ENCODE data around the gene RFTN1.

The RFTN1 gene

GRCh38 chr3:16439848-16440708 lies 73.4 kb downstream of the RFTN1 start:
- no peak for DNase-seq (ENCODE audit: low read depth in 3 of 3, low spot score in 1 of 3)

- DNase-seq (ENCODE audit: low read depth in 3 of 3, low spot score in 1 of 3), result no peak
Observed at GRCh38 chr3:16439163-16439847, 74.2 kb downstream of the RFTN1 start.

GRCh38 chr3:16437640-16438039 lies 75.9 kb downstream of the RFTN1 start:
- DNase-seq (ENCODE audit: low read depth in 3 of 3, low spot score in 1 of 3), result no peak

GRCh38 chr3:16433701-16434151 lies 79.8 kb downstream of the RFTN1 start:
- no peak for DNase-seq (ENCODE audit: low read depth in 3 of 3, low spot score in 1 of 3)

GRCh38 chr3:16432714-16433113 lies 80.8 kb downstream of the RFTN1 start:
- DNase-seq (ENCODE audit: low read depth in 3 of 3, low spot score in 1 of 3), result no peak

- no peak for DNase-seq (ENCODE audit: low read depth in 3 of 3, low spot score in 1 of 3)
Observed at GRCh38 chr3:16430717-16431630, 82.5 kb downstream of the RFTN1 start.

GRCh38 chr3:16429086-16429485 lies 84.4 kb downstream of the RFTN1 start:
- no peak for DNase-seq (ENCODE audit: low read depth in 3 of 3, low spot score in 1 of 3)

GRCh38 chr3:16428612-16429011 lies 84.9 kb downstream of the RFTN1 start:
- DNase-seq (ENCODE audit: low read depth in 3 of 3, low spot score in 1 of 3), result no peak

- no peak for DNase-seq (ENCODE audit: low read depth in 3 of 3, low spot score in 1 of 3)
Observed at GRCh38 chr3:16427103-16427965, 86.2 kb downstream of the RFTN1 start.

GRCh38 chr3:16426665-16427064 lies 86.8 kb downstream of the RFTN1 start:
- no peak for DNase-seq (ENCODE audit: low read depth in 3 of 3, low spot score in 1 of 3)

- DNase-seq (ENCODE audit: low read depth in 3 of 3, low spot score in 1 of 3), result no peak
Observed at GRCh38 chr3:16426029-16426400, 87.5 kb downstream of the RFTN1 start.

GRCh38 chr3:16425398-16426028 lies 88.0 kb downstream of the RFTN1 start:
- DNase-seq (ENCODE audit: low read depth in 3 of 3, low spot score in 1 of 3), result no peak

GRCh38 chr3:16423947-16424673 lies 89.4 kb downstream of the RFTN1 start:
- no peak for DNase-seq (ENCODE audit: low read depth in 3 of 3, low spot score in 1 of 3)

GRCh38 chr3:16423298-16423697 lies 90.2 kb downstream of the RFTN1 start:
- no peak for DNase-seq (ENCODE audit: low read depth in 3 of 3, low spot score in 1 of 3)

GRCh38 chr3:16419640-16420241 lies 93.8 kb downstream of the RFTN1 start:
- no peak for DNase-seq (ENCODE audit: low read depth in 3 of 3, low spot score in 1 of 3)

GRCh38 chr3:16417945-16418739 lies 95.4 kb downstream of the RFTN1 start:
- DNase-seq (ENCODE audit: low read depth in 3 of 3, low spot score in 1 of 3), result no peak

GRCh38 chr3:16415911-16416476 lies 97.5 kb downstream of the RFTN1 start:
- DNase-seq (ENCODE audit: low read depth in 3 of 3, low spot score in 1 of 3), result no peak

GRCh38 chr3:16413321-16413720 lies 100.2 kb downstream of the RFTN1 start:
- DNase-seq (ENCODE audit: low read depth in 3 of 3, low spot score in 1 of 3), result no peak

All from stimulated activated CD4-positive, alpha-beta T cell treated with anti-CD3 and anti-CD28 coated beads, TNF-alpha, amount 100 ng/mL, for 1 hour (primary cell).